Mucosa of descending colon (tissue), 3 donors: ENCODE data around the gene RNASE12. TPM values are rescaled to one million over a fixed set of nuclear protein-coding genes. Genes with fewer than 3 reads are reported as not detected.

Experiments
- ATAC-seq: fragments of 200-7000 bp; cut with Tn5 transposase; one replicate; pipeline ENCODE4 v1.9.1; 2020; ENCODE audit warnings: mild to moderate bottlenecking, moderate library complexity
- DNase-seq, 3 donors: peaks; one replicate each; pipeline ENCODE4 v3.0.0-alpha.2; 2020
- H3K36me3 ChIP-seq: fragments of 200-600 bp; one replicate; pipeline ENCODE4 v1.8.0; 2021; ENCODE audit warnings: low read depth, mild to moderate bottlenecking
- H3K4me1 ChIP-seq: fragments of 200-600 bp; one replicate; pipeline ENCODE4 v1.8.0; 2021; ENCODE audit warnings: low read depth, mild to moderate bottlenecking
- H3K4me3 ChIP-seq: fragments of 200-600 bp; one replicate; pipeline ENCODE4 v1.8.0; 2021; ENCODE audit warnings: mild to moderate bottlenecking
- H3K9me3 ChIP-seq: fragments of 200-600 bp; one replicate; pipeline ENCODE4 v1.8.0; 2021; ENCODE audit warnings: mild to moderate bottlenecking
- intact Hi-C, 2 donors: fragments of 100-400 bp; cut with DNase I in 1 of 2; cut with micrococcal nuclease in 1 of 2; formaldehyde crosslinking; loops; one replicate each; pipeline versions ENCODE4 v1.11.0 to v1.11.1; 2022; cut with DNase I, micrococcal nuclease
- total RNA-seq, 3 donors: library from RNA; stranded (reverse); fragmentation: NEBNext Ultra II Directional in 2 of 3; extraction: Animal tissue kit (Norgen Biotek cat#: 25700) in 2 of 3; gene quantifications; one replicate each; pipeline versions ENCODE4 v1.2.1 to v1.2.4, GENCODE V29; 2021 to 2023
- TF ChIP-seq, protein P1 (sequence below): fragments of 200-600 bp; IDR thresholded peaks from one replicate; pipeline ENCODE4 v1.8.0; 2022; ENCODE audit warnings: antibody characterized with exemption, mild to moderate bottlenecking
- donor health status: DM: no; HTN: no; CAD: no; lungs with moderate emphysema.
- donor health status: DM: no; HTN: no; CAD: no.
- donor health status: DM: no; HTN: yes; CAD: no.

RNASE12 gene
- total RNA-seq, 3 donors from 2014 or later: not detected

DNA sequence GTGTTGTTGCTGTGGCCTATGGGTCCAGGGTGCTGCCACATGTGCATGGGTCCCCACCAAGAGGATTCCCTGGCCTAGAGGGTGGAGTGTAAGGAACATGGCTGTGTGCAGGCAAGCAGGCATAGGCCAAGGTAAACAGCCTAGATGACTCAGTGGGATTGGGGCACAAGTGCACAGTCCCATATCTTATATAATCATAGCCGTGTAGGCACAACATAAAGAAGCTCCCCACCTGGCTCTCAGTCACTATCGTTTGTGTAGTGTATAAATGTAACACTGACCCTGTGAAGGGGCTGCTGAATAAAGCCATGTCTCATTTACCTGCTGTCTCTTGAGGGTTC lies 15.7 kb upstream of the RNASE12 start:
- Histone ChIP-seq H3K9me3 (no peaks in the 10 kb centered on the region), H3K36me3 (no peaks in the 10 kb centered on the region), H3K4me3 (no peak overlapping the region), H3K4me1 (peaks cover 7% of the 10 kb centered on the region)
- peak; percentile 13 for ATAC-seq
- intact Hi-C loops: loop anchor here (5.0 to 10.0 kb wide), 3 partner anchors 72 to 280 kb away; no protein-coding TSS in a partner anchor
- no peak for DNase-seq
- TF ChIP-seq, protein P1, sequence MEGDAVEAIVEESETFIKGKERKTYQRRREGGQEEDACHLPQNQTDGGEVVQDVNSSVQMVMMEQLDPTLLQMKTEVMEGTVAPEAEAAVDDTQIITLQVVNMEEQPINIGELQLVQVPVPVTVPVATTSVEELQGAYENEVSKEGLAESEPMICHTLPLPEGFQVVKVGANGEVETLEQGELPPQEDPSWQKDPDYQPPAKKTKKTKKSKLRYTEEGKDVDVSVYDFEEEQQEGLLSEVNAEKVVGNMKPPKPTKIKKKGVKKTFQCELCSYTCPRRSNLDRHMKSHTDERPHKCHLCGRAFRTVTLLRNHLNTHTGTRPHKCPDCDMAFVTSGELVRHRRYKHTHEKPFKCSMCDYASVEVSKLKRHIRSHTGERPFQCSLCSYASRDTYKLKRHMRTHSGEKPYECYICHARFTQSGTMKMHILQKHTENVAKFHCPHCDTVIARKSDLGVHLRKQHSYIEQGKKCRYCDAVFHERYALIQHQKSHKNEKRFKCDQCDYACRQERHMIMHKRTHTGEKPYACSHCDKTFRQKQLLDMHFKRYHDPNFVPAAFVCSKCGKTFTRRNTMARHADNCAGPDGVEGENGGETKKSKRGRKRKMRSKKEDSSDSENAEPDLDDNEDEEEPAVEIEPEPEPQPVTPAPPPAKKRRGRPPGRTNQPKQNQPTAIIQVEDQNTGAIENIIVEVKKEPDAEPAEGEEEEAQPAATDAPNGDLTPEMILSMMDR: no peak

DNA sequence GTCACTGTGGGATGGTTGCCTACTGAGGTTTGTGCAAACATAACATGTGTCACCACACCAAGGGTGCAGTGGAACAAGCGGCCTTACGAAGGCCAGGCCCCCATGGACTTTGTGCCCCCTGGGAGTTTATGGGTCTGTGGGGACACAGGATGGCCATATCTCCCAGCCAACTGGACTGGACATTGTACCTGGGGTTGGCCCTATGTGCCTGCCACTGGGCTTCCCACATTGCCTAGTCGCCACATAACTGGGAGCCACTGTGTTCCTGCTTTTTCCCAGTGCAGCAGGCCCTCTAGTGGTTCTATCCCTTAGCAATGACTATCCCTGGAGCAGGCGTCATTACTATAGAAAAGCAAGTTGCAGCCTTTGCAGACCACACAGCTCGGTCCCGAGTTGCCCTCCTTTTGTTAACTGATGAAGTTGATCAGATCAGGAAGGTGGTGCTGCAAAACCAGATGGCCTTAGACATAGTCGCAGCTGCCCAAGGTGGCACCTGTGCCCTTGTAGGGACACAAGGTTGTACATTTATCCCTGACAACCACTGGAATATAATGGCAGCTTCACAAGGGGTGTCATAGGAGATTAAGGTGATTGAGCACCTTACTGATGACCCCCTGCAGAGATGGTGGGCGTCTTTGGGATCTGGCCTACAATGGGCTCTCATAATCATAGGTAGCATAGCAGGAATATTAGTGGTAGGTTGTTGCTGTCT lies 15.2 kb upstream of the RNASE12 start:
- no peaks in the 10 kb centered on the region for H3K9me3 ChIP-seq
- peaks cover 7% of the 10 kb centered on the region for H3K4me1 ChIP-seq
- intact Hi-C loops: loop anchor here (5.0 to 10.0 kb wide), 3 partner anchors 72 to 279 kb away; no protein-coding TSS in a partner anchor
- H3K36me3 ChIP-seq: no peaks in the 10 kb centered on the region
- TF ChIP-seq, protein P1: peak; percentile 21
- ATAC-seq (peak; percentile 77), DNase-seq (peak in 2 of 3 donors; percentile 51 to 67)
- H3K4me3 ChIP-seq: no peak overlapping the region

DNA sequence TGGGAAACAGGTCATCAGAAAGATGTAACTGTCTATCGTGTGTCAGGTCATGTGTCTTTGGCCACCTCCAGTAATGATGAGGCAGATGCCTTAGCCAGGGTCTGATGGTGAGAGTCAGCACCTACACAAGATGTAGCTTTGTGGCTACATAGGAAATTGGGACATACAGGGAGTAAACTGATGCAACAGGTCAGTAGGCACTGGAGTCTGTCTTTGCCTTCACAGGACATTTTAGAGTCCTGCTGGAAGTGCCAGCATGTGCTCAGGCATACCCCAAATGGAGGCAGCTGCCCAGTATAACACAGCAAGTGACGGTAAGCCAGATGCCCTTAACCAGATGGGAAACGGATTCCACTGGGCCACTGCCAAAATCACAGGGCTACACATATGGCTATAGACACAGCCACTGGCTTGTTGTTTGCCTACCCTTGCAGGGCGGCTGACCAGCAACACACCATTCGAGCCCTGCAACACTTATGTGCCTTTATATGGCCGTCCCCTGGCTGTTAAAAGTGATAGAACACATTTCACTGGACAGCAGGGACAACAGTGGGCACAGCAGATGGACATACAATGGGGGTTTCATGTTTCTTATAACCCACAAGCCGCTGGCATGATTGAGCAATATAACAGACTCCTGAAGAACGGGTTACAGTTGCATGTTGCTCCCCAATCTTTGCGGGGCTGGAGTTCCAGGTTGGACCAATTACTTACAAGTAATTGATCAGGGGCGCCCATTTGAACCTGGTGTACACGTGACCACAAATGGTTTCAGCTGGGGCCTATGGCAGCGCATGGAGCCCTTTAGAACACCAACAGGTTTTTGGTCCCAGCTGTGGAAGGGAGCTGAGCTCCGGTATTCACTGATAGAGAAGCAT lies 12.9 kb upstream of the RNASE12 start:
- H3K36me3 ChIP-seq: no peaks in the 10 kb centered on the region
- intact Hi-C loops: loop anchor here (10.0 kb wide), 1 partner anchor 69 kb away; no protein-coding TSS in a partner anchor

DNA sequence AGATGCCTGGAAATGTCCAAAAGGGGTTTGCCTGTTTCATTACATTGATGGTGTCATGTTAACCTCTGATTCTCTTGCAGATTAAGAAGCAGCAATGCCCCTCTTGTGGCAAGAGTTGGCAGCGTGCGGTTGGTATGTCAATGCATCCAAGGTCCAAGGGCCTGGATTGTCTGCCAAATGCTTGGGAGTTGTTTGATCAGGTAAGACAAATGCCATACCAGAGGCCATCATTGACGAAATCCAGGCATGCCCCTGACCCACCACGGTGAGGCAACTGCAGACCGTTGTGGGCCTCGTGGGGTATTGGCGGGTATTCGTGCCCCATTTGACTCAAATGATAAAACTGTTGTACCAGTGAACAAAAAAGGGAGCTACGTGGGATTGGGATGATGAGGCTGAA lies 11.4 kb upstream of the RNASE12 start:
- H3K4me1 ChIP-seq: no peaks in the 10 kb centered on the region
- H3K4me3 ChIP-seq: no peak overlapping the region
- ATAC-seq: no peak
- no peak for DNase-seq
- TF ChIP-seq, protein P1: no peak
- no peaks in the 10 kb centered on the region for H3K9me3 ChIP-seq
- H3K36me3 ChIP-seq: no peaks in the 10 kb centered on the region
- intact Hi-C loops: loop anchor here (10.0 kb wide), 1 partner anchor 68 kb away; no protein-coding TSS in a partner anchor

More for the DNA sequence above, 12.9 kb upstream of the RNASE12 start:
- Histone ChIP-seq H3K4me1 (no peaks in the 10 kb centered on the region), H3K9me3 (no peaks in the 10 kb centered on the region), H3K4me3 (no peak overlapping the region)
- no peak for DNase-seq
- ATAC-seq: no peak
- TF ChIP-seq, protein P1: no peak

DNA sequence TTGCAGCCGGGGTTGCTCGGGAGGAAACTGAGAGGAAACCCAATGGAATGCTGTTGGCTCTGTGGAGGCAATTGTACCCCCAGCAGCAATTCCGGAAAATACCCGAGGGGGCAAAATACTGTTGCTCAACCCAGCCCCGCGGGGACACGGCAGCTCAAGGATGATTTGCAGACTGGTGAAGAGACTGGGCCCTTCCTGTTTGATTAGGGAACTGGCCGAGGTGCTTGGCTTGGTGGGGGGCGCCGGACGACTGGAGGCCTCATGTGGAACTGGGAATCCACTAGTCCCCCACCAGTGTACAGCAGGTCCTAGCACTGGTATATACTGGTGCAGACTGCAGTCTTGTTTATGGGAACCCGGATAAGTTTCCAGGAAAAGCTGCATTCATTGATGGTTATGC lies 10.3 kb upstream of the RNASE12 start:
- intact Hi-C loops: loop anchor here (10.0 kb wide), 1 partner anchor 67 kb away; no protein-coding TSS in a partner anchor
- H3K4me1 ChIP-seq: no peaks in the 10 kb centered on the region
- DNase-seq: no peak

More for the DNA sequence above, 10.3 kb upstream of the RNASE12 start:
- H3K9me3 ChIP-seq: no peaks in the 10 kb centered on the region
- TF ChIP-seq, protein P1: no peak
- no peaks in the 10 kb centered on the region for H3K36me3 ChIP-seq
- no peak overlapping the region for H3K4me3 ChIP-seq
- ATAC-seq: no peak
